ENCODE results near the gene DTX3L. TPM values are rescaled to one million over a fixed set of nuclear protein-coding genes. Genes with fewer than 3 reads are reported as not detected.

DTX3L gene
- total RNA-seq, 1 donor from 2014 or later = 81.2 TPM

DNA sequence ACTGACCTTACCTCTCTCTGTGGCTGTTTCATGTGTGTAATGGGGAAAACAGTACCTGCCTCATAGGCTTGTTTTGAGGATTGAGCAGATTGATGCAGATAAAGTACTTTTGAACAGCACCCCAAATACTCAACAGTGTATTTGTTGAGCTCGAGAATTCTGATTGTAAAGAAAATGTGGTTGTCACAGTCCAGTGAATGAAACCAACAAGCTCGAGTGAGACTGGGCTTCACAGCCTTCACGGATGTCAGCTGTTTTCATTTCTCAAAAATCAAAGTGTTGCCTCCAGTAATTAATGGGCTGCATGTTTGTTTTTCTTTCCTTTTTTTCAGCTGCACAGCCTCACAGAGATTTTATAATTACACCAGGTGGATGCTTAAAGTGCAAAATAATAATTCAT is 57.0 kb downstream of the DTX3L start:
- Mint-ChIP-seq H3K4me1 (ENCODE audit: low read depth, unreplicated experiment) (no peaks in the 10 kb centered on the region), H3K9me3 (ENCODE audit: unreplicated experiment) (peaks cover 8% of the 10 kb centered on the region), H3K27me3 (ENCODE audit: low read depth, unreplicated experiment) (peaks cover 30% of the 10 kb centered on the region), H3K27ac (ENCODE audit: unreplicated experiment) (no peak overlapping the region), H3K4me3 (ENCODE audit: unreplicated experiment) (no peak overlapping the region), H3K36me3 (ENCODE audit: low read depth, unreplicated experiment) (peaks cover 5% of the 10 kb centered on the region)
- no peaks in the 10 kb centered on the region for H3K36me3 ChIP-seq (ENCODE audit: insufficient read depth, low read length)
- no peaks in the 10 kb centered on the region for H3K79me2 ChIP-seq (ENCODE audit: insufficient read depth, low read length)
- peaks cover 25% of the 10 kb centered on the region for H3K27me3 ChIP-seq (ENCODE audit: insufficient read depth, low read length)
- H3K4me2 ChIP-seq (ENCODE audit: low read length) = no peak overlapping the region
- TF ChIP-seq EZH2 (IDR thresholded peaks at IDR 0.05; ENCODE audit: insufficient read depth, low read length) = no peak
- TF ChIP-seq, protein P1, sequence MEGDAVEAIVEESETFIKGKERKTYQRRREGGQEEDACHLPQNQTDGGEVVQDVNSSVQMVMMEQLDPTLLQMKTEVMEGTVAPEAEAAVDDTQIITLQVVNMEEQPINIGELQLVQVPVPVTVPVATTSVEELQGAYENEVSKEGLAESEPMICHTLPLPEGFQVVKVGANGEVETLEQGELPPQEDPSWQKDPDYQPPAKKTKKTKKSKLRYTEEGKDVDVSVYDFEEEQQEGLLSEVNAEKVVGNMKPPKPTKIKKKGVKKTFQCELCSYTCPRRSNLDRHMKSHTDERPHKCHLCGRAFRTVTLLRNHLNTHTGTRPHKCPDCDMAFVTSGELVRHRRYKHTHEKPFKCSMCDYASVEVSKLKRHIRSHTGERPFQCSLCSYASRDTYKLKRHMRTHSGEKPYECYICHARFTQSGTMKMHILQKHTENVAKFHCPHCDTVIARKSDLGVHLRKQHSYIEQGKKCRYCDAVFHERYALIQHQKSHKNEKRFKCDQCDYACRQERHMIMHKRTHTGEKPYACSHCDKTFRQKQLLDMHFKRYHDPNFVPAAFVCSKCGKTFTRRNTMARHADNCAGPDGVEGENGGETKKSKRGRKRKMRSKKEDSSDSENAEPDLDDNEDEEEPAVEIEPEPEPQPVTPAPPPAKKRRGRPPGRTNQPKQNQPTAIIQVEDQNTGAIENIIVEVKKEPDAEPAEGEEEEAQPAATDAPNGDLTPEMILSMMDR (IDR thresholded peaks at IDR 0.05; ENCODE audit: insufficient read depth, low read depth, low read length) = no peak
- no peak overlapping the region for H3K27ac ChIP-seq (ENCODE audit: low read depth, low read length)
- no peak overlapping the region for H3K4me3 ChIP-seq (ENCODE audit: insufficient read depth, low read depth, low read length)
- FAIRE-seq = no peak
- no peaks in the 10 kb centered on the region for H3K4me1 ChIP-seq (ENCODE audit: insufficient read depth, low read length)
- peaks cover 3% of the 10 kb centered on the region for H3K9me3 ChIP-seq (ENCODE audit: insufficient read depth, low read depth, low read length)
- DNase-seq (ENCODE audit: low read depth) = no peak
- no peaks in the 10 kb centered on the region for H4K20me1 ChIP-seq (ENCODE audit: insufficient read depth, low read length)
- H3K9ac ChIP-seq (ENCODE audit: low read length) = no peak overlapping the region
- no peak overlapping the region for H2AFZ ChIP-seq (ENCODE audit: low read depth, low read length)

DNA sequence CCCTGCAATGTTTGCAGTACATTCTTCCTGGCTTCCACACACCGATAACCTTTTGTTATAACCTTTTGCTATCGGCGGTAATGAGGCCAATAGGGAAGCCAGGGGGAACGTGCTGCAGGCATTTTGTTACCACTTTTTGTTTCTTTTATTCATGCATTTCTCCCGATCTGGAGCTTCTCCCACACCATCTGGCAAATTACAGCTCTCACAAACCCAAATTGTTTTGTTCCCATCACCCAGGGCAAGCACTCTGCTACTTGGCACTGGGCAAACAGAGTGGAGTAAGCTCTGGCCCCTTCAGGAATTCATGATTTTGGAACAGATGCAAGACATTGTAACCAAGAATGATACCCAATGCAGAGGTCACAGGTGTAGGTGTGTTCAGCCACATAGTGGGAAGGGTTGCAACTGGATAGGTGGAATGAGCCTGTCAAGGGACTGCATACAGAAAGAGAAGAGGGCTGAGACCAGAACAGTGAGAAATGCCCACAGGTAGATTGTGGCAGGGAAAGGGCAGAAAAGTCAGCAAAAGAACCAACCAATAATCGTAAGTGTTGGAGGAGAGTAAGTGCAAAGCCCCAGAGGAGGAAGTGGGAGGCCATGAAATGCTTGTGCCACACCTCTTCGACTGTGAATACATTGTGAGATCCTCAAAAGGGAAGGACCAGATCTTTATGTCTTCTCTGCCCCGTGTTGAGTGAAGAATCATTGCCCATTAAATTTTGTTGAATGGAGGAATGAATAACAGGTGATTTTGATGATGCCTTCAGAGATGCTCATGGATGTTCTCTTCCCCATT is 59.1 kb downstream of the DTX3L start:
- no peak overlapping the region for H2AFZ ChIP-seq (ENCODE audit: low read depth, low read length)
- H3K27ac Mint-ChIP-seq (ENCODE audit: unreplicated experiment) = no peak overlapping the region
- no peak overlapping the region for H3K4me3 Mint-ChIP-seq (ENCODE audit: unreplicated experiment)
- H4K20me1 ChIP-seq (ENCODE audit: insufficient read depth, low read length) = no peaks in the 10 kb centered on the region
- no peaks in the 10 kb centered on the region for H3K36me3 ChIP-seq (ENCODE audit: insufficient read depth, low read length)
- H3K9me3 Mint-ChIP-seq (ENCODE audit: unreplicated experiment) = peaks cover 8% of the 10 kb centered on the region
- H3K4me1 Mint-ChIP-seq (ENCODE audit: low read depth, unreplicated experiment) = no peaks in the 10 kb centered on the region
- no peaks in the 10 kb centered on the region for H3K79me2 ChIP-seq (ENCODE audit: insufficient read depth, low read length)
- H3K9ac ChIP-seq (ENCODE audit: low read length) = no peak overlapping the region
- peaks cover 21% of the 10 kb centered on the region for H3K27me3 ChIP-seq (ENCODE audit: insufficient read depth, low read length)
- no peaks in the 10 kb centered on the region for H3K4me1 ChIP-seq (ENCODE audit: insufficient read depth, low read length)
- DNase-seq (ENCODE audit: low read depth) (no peak), FAIRE-seq (no peak)
- no peak overlapping the region for H3K4me2 ChIP-seq (ENCODE audit: low read length)
- peaks cover 28% of the 10 kb centered on the region for H3K27me3 Mint-ChIP-seq (ENCODE audit: low read depth, unreplicated experiment)
- TF ChIP-seq, protein P1 (IDR thresholded peaks at IDR 0.05; ENCODE audit: insufficient read depth, low read depth, low read length) = no peak
- H3K36me3 Mint-ChIP-seq (ENCODE audit: low read depth, unreplicated experiment) = peaks cover 5% of the 10 kb centered on the region
- peaks cover 3% of the 10 kb centered on the region for H3K9me3 ChIP-seq (ENCODE audit: insufficient read depth, low read depth, low read length)
- no peak overlapping the region for H3K27ac ChIP-seq (ENCODE audit: low read depth, low read length)
- no peak overlapping the region for H3K4me3 ChIP-seq (ENCODE audit: insufficient read depth, low read depth, low read length)

Other genes starting within 250 kb of the DTX3L start
- gene CSTA, start 239.1 kb upstream of the DTX3L start, total RNA-seq = 0.41 and 0.55 TPM in 2 replicates
- gene MIX23, start 181.1 kb upstream of the DTX3L start, total RNA-seq = 43.2 and 46.6 TPM in 2 replicates
- gene FAM162A, start 180.2 kb upstream of the DTX3L start, total RNA-seq = 65.1 and 72.2 TPM in 2 replicates
- gene WDR5B, start 148.3 kb upstream of the DTX3L start, total RNA-seq = 3.9 and 4.0 TPM in 2 replicates
- gene KPNA1, start 49.4 kb upstream of the DTX3L start, total RNA-seq = 160 and 165 TPM in 2 replicates
- 74.1 and 86.0 TPM in 2 replicates for gene PARP9, start within 50 bp of the DTX3L start, total RNA-seq
- gene PARP15, start 13.3 kb downstream of the DTX3L start, total RNA-seq = 0.09 and 0.22 TPM in 2 replicates
- 148 and 163 TPM in 2 replicates for gene PARP14, start 116.5 kb downstream of the DTX3L start, total RNA-seq
- 4.1 and 4.3 TPM in 2 replicates for gene HSPBAP1, start 229.5 kb downstream of the DTX3L start, total RNA-seq
- 18.0 and 18.4 TPM in 2 replicates for gene SLC49A4, start 230.7 kb downstream of the DTX3L start, total RNA-seq

Data from astrocyte (in vitro differentiated cells and primary cell).